Panc1 (cell line): ENCODE measurements around the gene TFAP2B. TPM values are rescaled to one million over a fixed set of nuclear protein-coding genes. Genes with fewer than 3 reads are reported as not detected.

ENCODE experiments used
- ATAC-seq: fragments of 200-7000 bp; cut with Tn5 transposase; 2 replicates; pipeline ENCODE4 v1.9.1; 2020; ENCODE audit warnings: mild to moderate bottlenecking, moderate library complexity
- BruUV-seq: library from RNA; stranded (reverse); fragments of 400-500 nt; replicated peaks from 2 replicates; lab custom pipeline; 2021; lab: Mats Ljungman, UMichigan
- CTCF ChIA-PET: fragments of 300-600 bp; sonication (Branson Sonifier 250); formaldehyde crosslinking; loops from one replicate; lab custom pipeline; 2022; ENCODE audit warnings: antibody characterized with exemption; lab: Charles Lee
- POLR2A ChIA-PET: fragments of 300-600 bp; sonication (Branson Sonifier 250); formaldehyde crosslinking; loops from one replicate; lab custom pipeline; 2022; ENCODE audit warnings: antibody characterized with exemption; lab: Charles Lee
- DNase-seq: peaks from one replicate; pipeline ENCODE4 v3.0.0-alpha.2; 2010; ENCODE audit warnings: low read depth, low spot score
- H3K27ac ChIP-seq: 2 replicates; pipeline ENCODE4 v1.5.1; 2011; ENCODE audit warnings: mild to moderate bottlenecking, low read length, inconsistent platforms
- H3K27me3 ChIP-seq: fragments of 200-500 bp; sonication (Bioruptor generic); 2 replicates; pipeline ENCODE4 v1.6.0; 2014; ENCODE audit warnings: low read length, inconsistent platforms; ENCODE audit not compliant: control insufficient read depth, insufficient read depth
- H3K36me3 ChIP-seq: fragments of 200-500 bp; sonication (Bioruptor generic); 2 replicates; pipeline ENCODE4 v1.5.1; 2014; ENCODE audit warnings: inconsistent platforms, mild to moderate bottlenecking, low read length, moderate library complexity; ENCODE audit not compliant: control insufficient read depth, insufficient read depth
- H3K4me1 ChIP-seq: 2 replicates; pipeline ENCODE4 v1.5.1; 2011; ENCODE audit warnings: inconsistent platforms, mild to moderate bottlenecking, low read length, moderate library complexity; ENCODE audit not compliant: control insufficient read depth, insufficient read depth
- H3K4me3 ChIP-seq, 2 experiments: 2 replicates each; pipeline ENCODE4 v1.5.1; 2011 to 2012; ENCODE audit warnings: low read depth in 2 of 2, low read length in 2 of 2, mild to moderate bottlenecking in 2 of 2, inconsistent platforms in 1 of 2, moderate library complexity in 1 of 2
- H3K9me3 ChIP-seq: fragments of 200-500 bp; sonication (Bioruptor generic); 2 replicates; pipeline ENCODE4 v1.5.1; 2014; ENCODE audit warnings: low read depth, mild to moderate bottlenecking, inconsistent platforms, low read length, moderate library complexity; ENCODE audit not compliant: control insufficient read depth, insufficient read depth
- POLR2AphosphoS5 ChIP-seq: IDR thresholded peaks from 2 replicates; pipeline ENCODE4 v1.6.1; 2012; ENCODE audit warnings: mild to moderate bottlenecking, low read depth, low read length, moderate library complexity
- SIN3A ChIP-seq: IDR thresholded peaks from 2 replicates; pipeline ENCODE4 v1.6.1; 2012; ENCODE audit warnings: low read depth, mild to moderate bottlenecking, low read length, moderate library complexity, borderline replicate concordance; ENCODE audit not compliant: insufficient read depth
- TCF7L2 ChIP-seq: IDR thresholded peaks from 2 replicates; pipeline ENCODE4 v1.6.1; 2011; ENCODE audit warnings: mild to moderate bottlenecking, low read depth, low read length, inconsistent platforms
- in situ Hi-C: cut with HindIII; loops from 2 replicates; pipeline ENCODE4 v1.10.0; 2016; ENCODE audit warnings: low sequenced_read_pairs, low pct_unique_long_range_greater_than_20kb
- intact Hi-C: fragments of 100-400 bp; cut with micrococcal nuclease; formaldehyde crosslinking; loops from one replicate; pipeline ENCODE4 v1.10.0; 2022; ENCODE audit not compliant: unreplicated experiment
- total RNA-seq: library from RNA; stranded (reverse); gene quantifications from one replicate; pipeline ENCODE4 v1.2.1, GENCODE V29; 2021; ENCODE audit not compliant: unreplicated experiment
- TF ChIP-seq, protein P1 (sequence below): fragments of 450-650 bp; IDR thresholded peaks from 2 replicates; pipeline ENCODE4 v1.5.1; 2017; ENCODE audit warnings: mild to moderate bottlenecking
- TF ChIP-seq, protein P2 (sequence below), 2 experiments: IDR thresholded peaks; 2 replicates each; pipeline ENCODE4 v1.6.1; 2011 to 2012; ENCODE audit warnings: low read depth in 2 of 2, control low read depth in 1 of 2, low read length in 1 of 2, mild to moderate bottlenecking in 1 of 2, moderate library complexity in 1 of 2; ENCODE audit not compliant: insufficient read depth in 1 of 2

Gene TFAP2B
- total RNA-seq, 1 experiment from 2014 or later = not detected

DNA sequence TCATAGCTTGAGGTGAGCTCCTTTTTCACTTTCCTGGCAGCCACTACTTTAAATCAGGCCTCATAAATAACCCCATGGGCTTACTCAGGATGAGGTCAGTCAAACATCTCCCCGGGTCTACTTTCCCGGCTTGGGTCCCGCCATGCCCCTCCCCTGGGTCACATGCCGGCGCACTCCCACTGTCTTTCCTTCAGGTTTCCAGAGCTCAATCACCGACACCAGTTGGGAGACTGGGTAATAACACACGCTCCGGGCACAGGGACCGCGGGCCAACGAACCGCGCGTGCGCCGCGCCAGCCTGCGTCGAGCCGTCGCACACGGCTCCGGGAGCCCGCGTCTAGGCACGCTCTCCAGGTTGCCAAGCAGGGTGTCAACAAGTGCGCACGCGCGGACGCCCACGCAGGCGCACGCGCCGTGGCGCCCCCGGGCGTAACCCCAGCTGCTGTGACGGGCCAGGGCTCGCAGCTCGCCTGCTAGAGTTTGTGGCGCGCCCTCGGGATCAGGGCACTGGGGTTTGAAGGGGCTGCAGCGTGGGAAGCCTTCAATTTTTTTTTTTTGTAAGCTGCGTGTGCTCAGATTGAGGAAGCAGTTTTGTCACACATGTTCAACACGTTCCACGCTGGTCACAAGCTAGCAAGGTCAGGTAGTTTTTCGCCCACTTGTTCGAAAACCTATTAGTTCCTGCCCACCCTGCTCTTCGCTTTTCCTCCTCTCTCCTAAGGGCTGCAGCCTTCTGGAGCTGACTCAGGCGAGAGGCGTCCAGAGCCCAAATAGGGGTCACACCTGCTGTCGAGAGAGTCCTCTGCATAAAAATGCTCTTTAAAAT, 31.8 kb downstream of the TFAP2B start:
- Histone ChIP-seq H3K4me3 (no peak overlapping the region; a peak in 1 of 4 replicates), H3K4me1 (no peaks in the 10 kb centered on the region), H3K36me3 (no peaks in the 10 kb centered on the region), H3K27ac (no peak overlapping the region), H3K9me3 (no peaks in the 10 kb centered on the region), H3K27me3 (no peaks in the 10 kb centered on the region)
- intact Hi-C loops = no loop called here
- TF ChIP-seq, protein P1, sequence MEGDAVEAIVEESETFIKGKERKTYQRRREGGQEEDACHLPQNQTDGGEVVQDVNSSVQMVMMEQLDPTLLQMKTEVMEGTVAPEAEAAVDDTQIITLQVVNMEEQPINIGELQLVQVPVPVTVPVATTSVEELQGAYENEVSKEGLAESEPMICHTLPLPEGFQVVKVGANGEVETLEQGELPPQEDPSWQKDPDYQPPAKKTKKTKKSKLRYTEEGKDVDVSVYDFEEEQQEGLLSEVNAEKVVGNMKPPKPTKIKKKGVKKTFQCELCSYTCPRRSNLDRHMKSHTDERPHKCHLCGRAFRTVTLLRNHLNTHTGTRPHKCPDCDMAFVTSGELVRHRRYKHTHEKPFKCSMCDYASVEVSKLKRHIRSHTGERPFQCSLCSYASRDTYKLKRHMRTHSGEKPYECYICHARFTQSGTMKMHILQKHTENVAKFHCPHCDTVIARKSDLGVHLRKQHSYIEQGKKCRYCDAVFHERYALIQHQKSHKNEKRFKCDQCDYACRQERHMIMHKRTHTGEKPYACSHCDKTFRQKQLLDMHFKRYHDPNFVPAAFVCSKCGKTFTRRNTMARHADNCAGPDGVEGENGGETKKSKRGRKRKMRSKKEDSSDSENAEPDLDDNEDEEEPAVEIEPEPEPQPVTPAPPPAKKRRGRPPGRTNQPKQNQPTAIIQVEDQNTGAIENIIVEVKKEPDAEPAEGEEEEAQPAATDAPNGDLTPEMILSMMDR = no peak
- TF ChIP-seq SIN3A = no peak
- no peak for TF ChIP-seq POLR2AphosphoS5
- TF ChIP-seq TCF7L2 = no peak
- TF ChIP-seq, protein P2, sequence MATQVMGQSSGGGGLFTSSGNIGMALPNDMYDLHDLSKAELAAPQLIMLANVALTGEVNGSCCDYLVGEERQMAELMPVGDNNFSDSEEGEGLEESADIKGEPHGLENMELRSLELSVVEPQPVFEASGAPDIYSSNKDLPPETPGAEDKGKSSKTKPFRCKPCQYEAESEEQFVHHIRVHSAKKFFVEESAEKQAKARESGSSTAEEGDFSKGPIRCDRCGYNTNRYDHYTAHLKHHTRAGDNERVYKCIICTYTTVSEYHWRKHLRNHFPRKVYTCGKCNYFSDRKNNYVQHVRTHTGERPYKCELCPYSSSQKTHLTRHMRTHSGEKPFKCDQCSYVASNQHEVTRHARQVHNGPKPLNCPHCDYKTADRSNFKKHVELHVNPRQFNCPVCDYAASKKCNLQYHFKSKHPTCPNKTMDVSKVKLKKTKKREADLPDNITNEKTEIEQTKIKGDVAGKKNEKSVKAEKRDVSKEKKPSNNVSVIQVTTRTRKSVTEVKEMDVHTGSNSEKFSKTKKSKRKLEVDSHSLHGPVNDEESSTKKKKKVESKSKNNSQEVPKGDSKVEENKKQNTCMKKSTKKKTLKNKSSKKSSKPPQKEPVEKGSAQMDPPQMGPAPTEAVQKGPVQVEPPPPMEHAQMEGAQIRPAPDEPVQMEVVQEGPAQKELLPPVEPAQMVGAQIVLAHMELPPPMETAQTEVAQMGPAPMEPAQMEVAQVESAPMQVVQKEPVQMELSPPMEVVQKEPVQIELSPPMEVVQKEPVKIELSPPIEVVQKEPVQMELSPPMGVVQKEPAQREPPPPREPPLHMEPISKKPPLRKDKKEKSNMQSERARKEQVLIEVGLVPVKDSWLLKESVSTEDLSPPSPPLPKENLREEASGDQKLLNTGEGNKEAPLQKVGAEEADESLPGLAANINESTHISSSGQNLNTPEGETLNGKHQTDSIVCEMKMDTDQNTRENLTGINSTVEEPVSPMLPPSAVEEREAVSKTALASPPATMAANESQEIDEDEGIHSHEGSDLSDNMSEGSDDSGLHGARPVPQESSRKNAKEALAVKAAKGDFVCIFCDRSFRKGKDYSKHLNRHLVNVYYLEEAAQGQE (IDR thresholded peaks at IDR 0.05; ENCODE audit: insufficient read depth in 1 of 2, low read depth in 2 of 2, low read length in 1 of 2) = no peak
- no peak for ATAC-seq
- ChIA-PET CTCF (no interaction called here), POLR2A (no interaction called here)
- no TSS peak for BruUV-seq
- in situ Hi-C loops = no loop called here
- no peak for DNase-seq

DNA sequence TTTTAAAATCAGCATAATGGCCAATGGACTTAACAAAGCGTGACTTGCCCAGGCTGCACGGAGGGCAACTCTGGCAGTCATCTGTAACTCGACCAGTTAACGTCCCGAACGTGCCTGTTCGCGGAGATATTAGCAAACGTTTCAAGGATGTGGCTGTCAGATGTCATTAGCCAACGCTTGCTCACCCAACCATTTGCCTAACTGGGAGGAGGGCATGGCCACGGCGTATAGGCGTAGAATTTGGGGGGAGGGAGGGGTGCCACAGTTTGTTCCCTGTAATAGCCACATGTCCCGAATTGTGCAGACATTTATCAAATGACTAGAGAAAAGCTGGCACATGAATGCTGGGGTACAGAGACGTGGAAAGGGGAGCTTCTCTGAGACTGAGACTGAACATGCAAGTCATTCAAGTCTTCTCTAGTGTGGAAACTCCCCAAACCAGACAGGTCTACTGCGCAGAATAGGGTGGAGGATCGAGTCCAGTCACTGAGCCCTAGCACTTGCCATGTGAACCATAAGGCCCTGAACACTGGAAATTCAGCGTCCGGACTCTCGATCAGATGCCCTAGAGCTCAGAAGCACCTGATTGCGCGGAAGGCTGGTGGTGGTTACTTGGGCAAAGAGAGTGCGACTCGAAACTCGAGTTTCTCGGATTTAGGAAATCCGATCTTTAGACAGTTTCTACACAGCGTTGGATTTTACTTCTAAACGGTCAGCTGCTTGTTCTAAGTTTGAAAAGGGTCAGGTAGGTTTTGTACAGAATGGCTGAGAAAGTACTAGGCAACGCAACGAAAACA, 32.6 kb downstream of the TFAP2B start:
- POLR2A ChIA-PET = no interaction called here
- Histone ChIP-seq H3K9me3 (no peaks in the 10 kb centered on the region), H3K36me3 (no peaks in the 10 kb centered on the region), H3K4me1 (no peaks in the 10 kb centered on the region), H3K27me3 (no peaks in the 10 kb centered on the region), H3K4me3 (no peak overlapping the region), H3K27ac (no peak overlapping the region)
- no TSS peak for BruUV-seq
- CTCF ChIA-PET = no interaction called here
- intact Hi-C loops = no loop called here
- DNase-seq (no peak), ATAC-seq (no peak)
- no peak for TF ChIP-seq POLR2AphosphoS5
- TF ChIP-seq, protein P1 = no peak
- TF ChIP-seq TCF7L2 = no peak
- in situ Hi-C loops = no loop called here
